T47D (cell line): ENCODE data around the gene STUB1.

ENCODE experiments used
- DNase-seq, 2 experiments: peaks; one replicate each; pipeline versions ENCODE4 v3.0.0 to v3.0.0-alpha.2; 2011 to 2012; ENCODE audit warnings: low read depth in 1 of 2, low spot score in 1 of 2
- JUND ChIP-seq: IDR thresholded peaks from 2 replicates; pipeline ENCODE4 v1.6.1; 2012; ENCODE audit warnings: low read depth
- in situ Hi-C: cut with HindIII; loops from 2 replicates; pipeline ENCODE4 v1.10.0; 2016; ENCODE audit warnings: low sequenced_read_pairs, low pct_unique_long_range_greater_than_20kb

STUB1 gene

DNA sequence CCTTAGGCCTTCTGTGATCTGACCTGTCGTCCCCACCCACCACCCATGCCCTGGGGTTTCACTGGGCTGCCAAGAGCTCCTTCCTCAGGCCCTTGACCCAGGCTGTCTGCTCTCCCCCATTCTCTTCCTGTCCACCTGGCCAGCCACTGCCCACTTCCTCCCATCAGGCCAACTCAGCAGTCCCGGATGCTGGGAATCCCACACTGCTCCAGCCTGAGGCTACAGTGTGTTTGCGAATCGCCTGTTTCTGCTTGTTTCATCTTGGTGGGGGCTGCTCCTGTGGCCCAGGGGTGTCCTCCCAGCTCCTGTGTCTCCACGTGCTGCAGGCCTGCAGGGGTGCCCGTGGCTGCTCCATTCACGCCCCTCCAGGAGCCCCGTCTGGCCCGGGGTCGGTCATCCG is 33.9 kb downstream of the STUB1 start:
- DNase-seq: peak in 1 of 2 experiments; percentile 55
- in situ Hi-C loops: loop anchor here (25.0 kb wide), 1 partner anchor 273 kb away; the partner anchor contains the start of gene SOX8
- TF ChIP-seq JUND: no peak

DNA sequence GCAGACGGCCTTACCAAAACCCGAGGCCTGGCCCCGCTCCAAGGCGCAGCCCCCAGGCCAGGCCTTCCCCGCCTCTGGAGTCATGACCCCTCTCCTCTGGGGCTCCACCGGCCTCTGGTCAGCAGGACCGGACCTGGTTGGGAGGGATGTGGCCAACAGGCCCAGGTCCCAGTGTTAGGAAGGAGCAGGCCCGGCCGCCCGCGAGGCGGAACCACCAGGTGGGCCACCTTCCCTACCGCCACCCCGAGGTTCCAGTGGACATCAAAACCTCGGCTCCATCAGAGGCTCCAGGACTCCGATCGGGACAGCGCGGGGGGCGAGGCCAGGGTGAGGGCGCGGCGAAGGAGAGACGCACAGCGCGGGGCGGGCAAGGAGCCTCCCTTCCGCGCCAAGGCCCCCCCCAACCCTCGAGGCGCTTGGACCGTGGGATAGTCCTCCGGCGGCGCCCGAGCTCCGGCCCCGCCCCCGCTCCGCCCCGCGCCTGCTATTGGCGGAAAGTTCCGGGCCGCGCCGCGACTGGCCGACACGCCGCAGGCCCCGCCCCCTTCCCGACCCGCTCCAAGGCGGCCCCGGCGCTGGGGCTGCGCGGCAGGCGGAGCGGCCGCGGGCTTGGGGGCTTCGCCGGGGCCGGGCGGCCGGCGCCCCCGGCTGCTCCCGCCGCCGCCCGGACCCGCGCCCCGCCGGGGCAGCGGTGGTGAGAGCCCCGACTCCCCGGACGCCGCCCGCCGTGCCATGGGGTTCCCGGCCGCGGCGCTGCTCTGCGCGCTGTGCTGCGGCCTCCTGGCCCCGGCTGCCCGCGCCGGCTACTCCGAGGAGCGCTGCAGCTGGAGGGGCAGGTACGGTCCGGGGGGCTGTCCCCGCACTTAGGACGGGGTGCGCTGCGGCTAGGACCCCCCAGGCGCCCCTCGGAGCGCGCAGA is 34.6 kb downstream of the STUB1 start, which contains the start of gene METRN:
TSS of gene METRN (plus strand) at position 561 of the 919 bp plus-strand sequence. CDS start at position 733, 172 bp downstream.
- in situ Hi-C loops: loop anchor here (25.0 kb wide), 1 partner anchor 272 kb away; the partner anchor contains the start of gene SOX8
- peak; percentile 91 to 96 for DNase-seq
- no peak for TF ChIP-seq JUND

DNA sequence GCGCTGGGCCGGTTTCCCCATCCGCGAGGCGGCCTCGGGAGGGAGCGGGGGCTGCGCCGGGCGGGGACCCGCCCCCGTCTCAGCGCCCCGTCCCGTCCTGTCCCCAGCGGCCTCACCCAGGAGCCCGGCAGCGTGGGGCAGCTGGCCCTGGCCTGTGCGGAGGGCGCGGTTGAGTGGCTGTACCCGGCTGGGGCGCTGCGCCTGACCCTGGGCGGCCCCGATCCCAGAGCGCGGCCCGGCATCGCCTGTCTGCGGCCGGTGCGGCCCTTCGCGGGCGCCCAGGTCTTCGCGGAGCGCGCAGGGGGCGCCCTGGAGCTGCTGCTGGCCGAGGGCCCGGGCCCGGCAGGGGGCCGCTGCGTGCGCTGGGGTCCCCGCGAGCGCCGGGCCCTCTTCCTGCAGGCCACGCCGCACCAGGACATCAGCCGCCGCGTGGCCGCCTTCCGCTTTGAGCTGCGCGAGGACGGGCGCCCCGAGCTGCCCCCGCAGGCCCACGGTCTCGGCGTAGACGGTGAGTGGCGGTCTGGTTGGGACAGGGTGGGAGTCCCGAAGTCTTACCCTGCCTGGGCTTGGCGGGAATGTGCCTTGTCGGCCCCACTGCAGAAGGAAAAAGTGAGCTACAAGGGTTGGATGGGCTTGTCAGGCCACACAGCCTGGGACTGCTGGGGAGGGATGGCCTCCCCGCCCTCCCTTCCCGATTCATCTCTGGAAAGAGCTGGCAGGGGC is 35.4 kb downstream of the STUB1 start:
- in situ Hi-C loops: loop anchor here (25.0 kb wide), 1 partner anchor 272 kb away; the partner anchor contains the start of gene SOX8

DNA sequence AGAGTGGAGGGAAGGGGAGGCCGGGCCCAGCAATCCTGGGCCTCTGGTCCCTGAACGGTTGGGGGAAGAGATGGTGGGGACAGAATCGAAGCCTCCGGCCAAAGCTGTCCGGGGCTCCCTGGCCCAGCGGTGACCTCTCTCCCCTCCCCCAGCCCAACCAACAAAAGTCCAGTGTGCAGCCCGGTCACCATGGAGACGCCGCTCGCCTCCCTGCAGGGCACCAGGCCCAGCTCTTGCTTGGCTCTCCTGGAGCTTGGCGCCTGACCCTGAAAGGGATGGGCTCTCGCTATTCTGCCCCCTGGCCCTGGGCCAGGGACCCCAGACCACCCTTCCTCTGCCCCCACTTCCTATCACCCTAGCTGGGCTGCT is 36.0 kb downstream of the STUB1 start:
- TF ChIP-seq JUND: no peak
- DNase-seq: peak in 1 of 2 experiments; percentile 78
- in situ Hi-C loops: loop anchor here (25.0 kb wide), 1 partner anchor 271 kb away; the partner anchor contains the start of gene SOX8

More for the DNA sequence above, 35.4 kb downstream of the STUB1 start:
- no peak for TF ChIP-seq JUND
- DNase-seq: no peak

DNA sequence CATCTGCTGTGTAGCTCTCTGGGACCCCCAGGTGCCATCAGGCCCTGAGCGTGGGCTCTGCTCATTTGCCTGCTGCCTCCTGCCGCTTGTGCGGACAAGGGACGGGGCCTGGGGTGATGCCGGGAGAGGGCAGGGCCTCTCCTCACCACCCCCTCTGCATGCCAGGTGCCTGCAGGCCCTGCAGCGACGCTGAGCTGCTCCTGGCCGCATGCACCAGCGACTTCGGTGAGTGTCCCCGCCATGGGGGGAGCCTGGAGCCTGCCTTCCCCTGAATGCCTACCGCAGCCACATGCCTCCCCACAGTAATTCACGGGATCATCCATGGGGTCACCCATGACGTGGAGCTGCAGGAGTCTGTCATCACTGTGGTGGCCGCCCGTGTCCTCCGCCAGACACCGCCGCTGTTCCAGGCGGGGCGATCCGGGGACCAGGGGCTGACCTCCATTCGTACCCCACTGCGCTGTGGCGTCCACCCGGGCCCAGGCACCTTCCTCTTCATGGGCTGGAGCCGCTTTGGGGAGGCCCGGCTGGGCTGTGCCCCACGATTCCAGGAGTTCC is 36.6 kb downstream of the STUB1 start:
- in situ Hi-C loops: loop anchor here (25.0 kb wide), 1 partner anchor 270 kb away; the partner anchor contains the start of gene SOX8

DNA sequence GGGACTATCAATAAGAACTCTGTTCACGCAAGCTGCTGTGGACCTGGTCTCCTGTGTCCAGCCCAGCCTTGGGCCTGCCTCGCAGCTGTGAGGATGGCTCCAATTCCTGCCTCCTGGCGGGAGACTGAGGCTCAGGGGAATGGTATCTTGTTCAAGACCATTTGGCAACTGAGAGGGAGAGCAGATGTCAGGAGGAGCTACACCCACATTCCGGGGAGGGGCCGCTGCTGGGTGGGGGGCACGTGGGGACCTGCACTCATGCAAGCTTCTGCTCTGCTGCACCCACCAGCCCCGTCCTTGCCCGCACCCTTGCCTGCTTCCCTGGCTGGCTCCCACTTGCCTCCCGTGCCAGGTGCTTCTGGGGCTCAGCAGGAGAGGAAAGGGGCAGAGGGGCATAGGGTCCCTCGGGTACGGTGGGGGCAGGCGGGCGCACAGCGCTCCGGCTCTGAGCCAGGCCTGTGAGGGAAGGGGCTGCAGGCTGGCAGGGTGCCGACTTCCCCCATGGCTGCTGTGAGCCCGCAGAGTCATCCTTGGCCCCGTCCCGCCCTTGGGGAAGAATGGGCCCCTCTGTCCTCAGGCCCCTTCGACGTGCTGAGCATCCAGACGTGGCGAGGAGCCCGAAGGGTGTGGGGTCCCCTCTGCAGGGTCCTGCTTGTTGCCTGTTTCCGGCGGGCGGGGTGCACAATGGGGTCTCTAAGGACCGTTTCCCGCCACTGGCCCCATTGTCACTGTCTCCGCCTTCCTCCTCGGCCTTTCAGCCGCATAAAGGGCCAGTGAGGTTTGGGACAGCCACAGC is 37.4 kb downstream of the STUB1 start:
- in situ Hi-C loops: loop anchor here (25.0 kb wide), 1 partner anchor 270 kb away; the partner anchor contains the start of gene SOX8
- no peak for TF ChIP-seq JUND
- DNase-seq: no peak

More for the DNA sequence above, 36.6 kb downstream of the STUB1 start:
- no peak for TF ChIP-seq JUND
- DNase-seq: no peak

DNA sequence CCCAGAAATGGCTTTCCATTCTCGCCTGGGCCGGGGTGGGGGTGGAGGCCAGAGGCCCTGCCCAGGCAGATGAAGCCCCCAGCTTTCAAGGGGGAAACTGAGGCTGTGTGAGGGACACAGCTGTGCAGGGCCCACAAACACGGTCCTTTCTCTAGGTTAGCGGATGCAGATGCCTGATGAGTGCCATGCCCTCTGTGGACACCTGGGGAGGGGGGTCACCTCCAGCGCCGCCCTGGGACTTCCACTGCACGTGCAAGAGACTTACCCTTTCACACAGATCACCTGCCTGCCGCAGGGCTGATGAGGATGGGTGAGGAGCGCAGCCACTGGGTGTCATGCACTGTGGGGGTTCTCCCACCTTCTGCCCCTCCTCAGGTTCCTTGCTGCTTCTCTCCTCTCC is 38.2 kb downstream of the STUB1 start:
- TF ChIP-seq JUND: no peak
- no peak for DNase-seq
- in situ Hi-C loops: loop anchor here (25.0 kb wide), 1 partner anchor 269 kb away; the partner anchor contains the start of gene SOX8

DNA sequence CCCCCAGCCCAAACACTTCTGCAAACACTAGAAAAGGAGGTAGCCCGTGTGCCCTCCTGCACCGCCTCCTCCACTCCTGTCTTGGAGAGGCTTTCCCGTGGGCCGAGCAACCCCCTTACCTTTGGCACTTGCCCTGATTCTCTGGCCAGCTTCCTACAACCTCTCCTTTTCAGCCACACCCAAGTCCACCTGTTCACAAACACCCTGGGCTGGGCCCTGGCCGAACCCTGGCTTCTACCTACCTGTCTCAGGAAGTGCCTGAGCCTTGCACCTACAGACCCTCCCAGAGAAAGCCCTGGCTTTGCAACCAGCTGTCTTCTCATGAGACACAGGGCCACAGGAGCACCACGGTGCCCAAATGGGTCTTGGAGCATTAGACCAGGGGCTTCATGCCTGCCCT is 38.7 kb downstream of the STUB1 start:
- in situ Hi-C loops: loop anchor here (25.0 kb wide), 1 partner anchor 268 kb away; the partner anchor contains the start of gene SOX8
- TF ChIP-seq JUND: no peak
- no peak for DNase-seq

DNA sequence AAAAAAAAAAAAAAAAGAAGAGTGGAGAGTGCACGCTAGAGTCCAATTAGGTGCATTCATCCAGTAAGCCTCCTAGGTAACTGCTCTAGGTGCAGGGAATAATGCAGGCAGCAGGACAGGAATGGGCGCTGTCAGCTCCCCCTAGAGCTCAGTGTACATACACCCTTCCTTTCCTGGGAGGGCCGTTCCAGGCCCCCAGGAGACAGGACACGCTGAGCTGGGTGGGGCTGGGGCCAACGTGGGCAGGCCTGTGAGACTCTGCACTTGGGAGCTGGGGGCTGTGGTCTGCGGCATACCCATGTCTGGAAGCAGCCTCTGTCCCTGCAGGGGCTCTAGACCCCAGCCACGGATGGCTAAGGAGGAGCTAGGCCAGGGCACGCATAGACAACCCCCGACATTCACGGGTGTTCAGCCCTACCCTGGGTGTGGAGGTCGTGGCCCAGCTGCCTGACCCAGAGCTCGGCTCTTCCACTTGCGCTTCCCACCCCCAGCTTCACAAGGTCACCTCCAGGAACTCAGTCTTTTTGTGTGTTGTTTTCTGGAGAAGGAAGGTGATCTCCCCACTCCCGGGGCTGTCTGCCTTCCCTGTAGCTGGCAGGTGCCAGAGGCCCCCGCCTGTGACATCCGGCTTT is 39.7 kb downstream of the STUB1 start:
- in situ Hi-C loops: loop anchor here (25.0 kb wide), 1 partner anchor 267 kb away; the partner anchor contains the start of gene SOX8
- peak; percentile 74 for DNase-seq
- no peak for TF ChIP-seq JUND

DNA sequence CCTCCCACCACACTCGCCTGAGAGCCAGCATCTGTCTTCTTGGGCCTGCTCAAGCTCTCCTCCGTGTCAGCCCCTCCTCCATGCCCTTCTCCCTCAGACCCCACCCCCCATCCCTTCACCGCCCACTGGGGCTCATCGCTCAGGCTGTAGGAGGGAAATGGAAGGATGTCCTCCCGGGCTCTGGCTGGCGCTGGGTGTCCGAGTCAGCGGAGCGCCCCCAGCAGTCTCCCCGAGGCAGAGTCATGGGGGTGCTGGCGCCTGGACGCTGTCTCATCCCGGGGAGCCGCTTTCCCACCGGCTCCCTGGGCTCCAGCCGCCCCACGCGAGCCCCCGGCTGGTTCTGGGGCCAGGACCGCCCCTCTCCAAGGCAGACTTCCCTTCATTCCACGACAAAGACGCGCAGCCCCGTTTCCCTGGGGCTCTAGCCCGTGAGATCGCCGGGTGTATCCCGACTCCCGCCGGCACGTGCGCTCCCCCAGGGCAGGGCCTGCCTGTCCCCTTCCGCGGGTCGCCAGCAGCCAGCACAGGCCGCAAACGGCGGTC is 40.3 kb downstream of the STUB1 start:
- no peak for TF ChIP-seq JUND
- in situ Hi-C loops: loop anchor here (25.0 kb wide), 1 partner anchor 267 kb away; the partner anchor contains the start of gene SOX8
- DNase-seq: peak; percentile 53 to 77
